Endothelial cell of umbilical vein (primary cell): Measurements from ENCODE around the gene TSSK6. TPM values are rescaled to one million over a fixed set of nuclear protein-coding genes. Genes with fewer than 3 reads are reported as not detected.

ENCODE experiments used
- BruUV-seq: library from RNA; stranded (reverse); fragments of 400-500 nt; replicated peaks from 2 replicates; lab custom pipeline; 2021; lab: Mats Ljungman, UMichigan
- CTCF ChIA-PET: fragments of 300-600, 350-600 bp; sonication (Branson Sonifier 250); formaldehyde crosslinking; loops from one replicate; lab custom pipeline; 2021; ENCODE audit warnings: antibody characterized with exemption, inconsistent platforms; lab: Charles Lee
- POLR2A ChIA-PET: fragments of 300-600, 350-600 bp; sonication (Branson Sonifier 250); formaldehyde crosslinking; loops from one replicate; lab custom pipeline; 2021; ENCODE audit warnings: antibody characterized with exemption, inconsistent platforms; lab: Charles Lee
- DNase-seq: peaks from one replicate; pipeline ENCODE4 v3.0.0-alpha.2; 2011; ENCODE audit warnings: low read depth, low spot score
- FAIRE-seq: peaks from 2 replicates; lab custom pipeline; 2011; peaks lifted over from hg19 to GRCh38; lab: Jason Lieb, UNC
- H2AFZ ChIP-seq: 2 replicates; pipeline ENCODE4 v1.6.0; 2012; ENCODE audit warnings: low read depth, low read length, control low read depth, inconsistent platforms
- H3K27ac ChIP-seq: 2 replicates; pipeline ENCODE4 v1.5.1; 2011; ENCODE audit warnings: low read depth, mild to moderate bottlenecking, control low read depth, low read length, moderate library complexity; ENCODE audit not compliant: insufficient read depth
- H3K27me3 ChIP-seq, 2 experiments: 2 replicates each; pipeline versions ENCODE4 v1.6.0 to v1.6.1; 2011; ENCODE audit warnings: low read length in 2 of 2, mixed read lengths in 1 of 2; ENCODE audit not compliant: control insufficient read depth in 2 of 2, insufficient read depth in 2 of 2
- H3K36me3 ChIP-seq, 2 experiments: 2 replicates in 1 of 2; 3 replicates in 1 of 2; pipeline ENCODE4 v1.5.1; 2011; ENCODE audit warnings: low read length in 2 of 2, mild to moderate bottlenecking in 1 of 2, moderate library complexity in 1 of 2; ENCODE audit not compliant: control insufficient read depth in 2 of 2, insufficient read depth in 2 of 2; ENCODE audit errors: extremely low read depth in 1 of 2
- H3K4me1 ChIP-seq: 3 replicates; pipeline ENCODE4 v1.5.1; 2011; ENCODE audit warnings: mild to moderate bottlenecking, low read length; ENCODE audit not compliant: control insufficient read depth, insufficient read depth; ENCODE audit errors: extremely low read depth
- H3K4me2 ChIP-seq: 2 replicates; pipeline ENCODE4 v1.6.1; 2011; ENCODE audit warnings: low read length, control low read depth, mixed read lengths; ENCODE audit not compliant: insufficient read depth
- H3K4me3 ChIP-seq, 3 experiments: fragments of 200-600 bp in 1 of 3; sonication (generic), shearing (Covaris generic) in 1 of 3; replicated peaks in 1 of 3; 2 replicates each; pipeline ENCODE4 v1.5.1; 2011 to 2016; ENCODE audit warnings: control low read depth in 3 of 3, low read length in 3 of 3, mild to moderate bottlenecking in 2 of 3, inconsistent platforms in 1 of 3, low read depth in 1 of 3, moderate library complexity in 1 of 3; ENCODE audit not compliant: insufficient read depth in 1 of 3
- H3K79me2 ChIP-seq: 2 replicates; pipeline ENCODE4 v1.6.0; 2012; ENCODE audit warnings: low read length, inconsistent platforms; ENCODE audit not compliant: control insufficient read depth, insufficient read depth
- H3K9ac ChIP-seq: replicated peaks from 2 replicates; pipeline ENCODE3; 2011; ENCODE audit warnings: low read length, control low read depth; ENCODE audit not compliant: insufficient read depth; ENCODE audit errors: extremely low read depth
- H3K9me1 ChIP-seq: replicated peaks from 3 replicates; pipeline ENCODE4 v1.6.0; 2011; ENCODE audit warnings: mild to moderate bottlenecking, low read length; ENCODE audit not compliant: control insufficient read depth, insufficient read depth; ENCODE audit errors: extremely low read depth
- H3K9me3 ChIP-seq: replicated peaks from 2 replicates; pipeline ENCODE4 v1.5.1; 2012; ENCODE audit warnings: low read length, inconsistent platforms; ENCODE audit not compliant: control insufficient read depth, insufficient read depth
- H4K20me1 ChIP-seq: replicated peaks from 2 replicates; pipeline ENCODE3; 2011; ENCODE audit warnings: mild to moderate bottlenecking, low read length; ENCODE audit not compliant: control insufficient read depth, insufficient read depth; ENCODE audit errors: extremely low read depth
- CTCF ChIP-seq, 2 donors: IDR thresholded peaks; 1 replicate in 1 of 2; 2 replicates in 1 of 2; pipeline ENCODE4 v1.5.1; 2011; ENCODE audit warnings: low read length in 2 of 2, mild to moderate bottlenecking in 2 of 2, moderate library complexity in 2 of 2, control low read depth in 1 of 2, inconsistent platforms in 1 of 2, low read depth in 1 of 2; ENCODE audit not compliant: insufficient read depth in 1 of 2; ENCODE audit errors: extremely low read depth in 1 of 2
- EZH2 ChIP-seq: IDR thresholded peaks from 2 replicates; pipeline ENCODE4 v1.6.1; 2012; ENCODE audit warnings: borderline replicate concordance, low read depth, mild to moderate bottlenecking, moderate library complexity, low read length, inconsistent platforms; ENCODE audit not compliant: severe bottlenecking
- FOS ChIP-seq: IDR thresholded peaks from 2 replicates; pipeline ENCODE4 v1.6.1; 2011; ENCODE audit warnings: mild to moderate bottlenecking, low read length, moderate library complexity, borderline replicate concordance; ENCODE audit not compliant: insufficient read depth
- GATA2 ChIP-seq: IDR thresholded peaks from 2 replicates; pipeline ENCODE4 v1.7.0; 2011; ENCODE audit warnings: low read depth, mild to moderate bottlenecking, moderate library complexity, mixed read lengths, low read length; ENCODE audit not compliant: insufficient read length, insufficient read depth
- JUN ChIP-seq: IDR thresholded peaks from 2 replicates; pipeline ENCODE4 v1.6.1; 2011; ENCODE audit warnings: borderline replicate concordance, low read depth; ENCODE audit not compliant: insufficient read length, insufficient read depth
- MAX ChIP-seq: IDR thresholded peaks from 2 replicates; pipeline ENCODE4 v1.6.1; 2011; ENCODE audit not compliant: insufficient read depth, insufficient read length
- MYC ChIP-seq: IDR thresholded peaks from one replicate; pipeline ENCODE4 v1.6.1; 2011; ENCODE audit warnings: mild to moderate bottlenecking, low read depth, low read length
- POLR2A ChIP-seq: IDR thresholded peaks from 2 replicates; pipeline ENCODE4 v1.6.1; 2012; ENCODE audit warnings: low read depth, mild to moderate bottlenecking, control low read depth, low read length
- POLR2AphosphoS5 ChIP-seq: IDR thresholded peaks from 2 replicates; pipeline ENCODE4 v1.6.1; 2012; ENCODE audit warnings: low read depth, mild to moderate bottlenecking, control low read depth, low read length, moderate library complexity; ENCODE audit not compliant: insufficient read depth
- dilution Hi-C: fragments of 300-500 bp; cut with MboI; formaldehyde crosslinking; loops from one replicate; pipeline ENCODE4 v1.15.0; 2019; ENCODE audit warnings: low sequenced_read_pairs; ENCODE audit not compliant: extremely low pct_ligation_motif_present
- intact Hi-C: fragments of 100-400 bp; cut with micrococcal nuclease; formaldehyde crosslinking; loops from one replicate; pipeline ENCODE4 v1.10.0; 2022
- polyA plus RNA-seq, 4 experiments: library from polyadenylated mRNA; depleted of rRNA in 3 of 4; stranded (reverse) in 3 of 4; unstranded in 1 of 4; fragments of >200 nt; gene quantifications; 2 replicates each; pipeline versions ENCODE4 v1.2.1 to v1.2.3, GENCODE V29; 2011 to 2012; ENCODE audit warnings: missing spikeins in 1 of 4
- total RNA-seq: library from RNA; stranded (reverse); gene quantifications from 2 replicates; pipeline ENCODE4 v1.2.3, GENCODE V29; 2021

The TSSK6 gene
- total and polyA plus RNA-seq, 2 donors (not counting 3 experiments of a cell fraction or from before 2014, with no cell fraction given), result 0.76 to 0.82 TPM

GRCh38 chr19:19510432-19510831, 4.9 kb downstream of the TSSK6 start:
- Histone ChIP-seq H3K9me1 (no peaks in the 10 kb centered on the region), H3K9ac (no peak overlapping the region), H2AFZ (no peak overlapping the region), H3K79me2 (no peaks in the 10 kb centered on the region), H3K27me3 (no peaks in the 10 kb centered on the region), H3K4me2 (no peak overlapping the region), H3K27ac (no peak overlapping the region), H3K9me3 (no peaks in the 10 kb centered on the region), H3K4me1 (peaks cover 1% of the 10 kb centered on the region), H3K4me3 (no peak overlapping the region), H3K36me3 (peaks cover 6 to 15% of the 10 kb centered on the region in 2 experiments), H4K20me1 (no peaks in the 10 kb centered on the region)
- dilution Hi-C loops, result no loop called here
- POLR2A ChIA-PET, result no interaction called here
- BruUV-seq, result no TSS peak
- intact Hi-C loops, result no loop called here
- no peak for FAIRE-seq
- TF ChIP-seq EZH2, result no peak
- TF ChIP-seq GATA2, result no peak
- TF ChIP-seq POLR2A, result no peak
- TF ChIP-seq JUN, result no peak
- TF ChIP-seq MAX, result no peak
- no peak for TF ChIP-seq FOS
- TF ChIP-seq CTCF (IDR thresholded peaks at IDR 0.05; ENCODE audit: extremely low read depth in 1 of 2, insufficient read depth in 1 of 2, low read depth in 1 of 2, low read length in 2 of 2), result no peak
- TF ChIP-seq POLR2AphosphoS5, result no peak
- no peak for TF ChIP-seq MYC
- no peak for DNase-seq
- CTCF ChIA-PET, result interaction anchor here (1.1 kb wide), 1 partner anchor 21 kb away, joined by 3 read pairs; no protein-coding TSS in a partner anchor
